Keratinocyte (primary cell): ENCODE measurements around the gene ETV5. TPM values are rescaled to one million over a fixed set of nuclear protein-coding genes. Genes with fewer than 3 reads are reported as not detected.

ENCODE experiments used
- DNase-seq: peaks from one replicate; pipeline ENCODE4 v3.0.0-alpha.2; 2011; ENCODE audit warnings: low read depth, missing footprints, low spot score
- FAIRE-seq: peaks from 2 replicates; lab custom pipeline; 2011; peaks lifted over from hg19 to GRCh38; lab: Jason Lieb, UNC
- H2AFZ ChIP-seq: 2 replicates; pipeline ENCODE4 v1.6.0; 2012; ENCODE audit warnings: low read length, control low read depth, inconsistent platforms; ENCODE audit not compliant: control insufficient read depth
- H3K27ac ChIP-seq: 2 replicates; pipeline ENCODE4 v1.5.1; 2011; ENCODE audit warnings: low read length; ENCODE audit not compliant: control insufficient read depth, insufficient read depth
- H3K27me3 ChIP-seq: 3 replicates; pipeline ENCODE4 v1.6.0; 2011; ENCODE audit warnings: low read length; ENCODE audit not compliant: control insufficient read depth, insufficient read depth; ENCODE audit errors: extremely low read depth
- H3K36me3 ChIP-seq, 2 experiments: 2 replicates in 1 of 2; 3 replicates in 1 of 2; pipeline ENCODE4 v1.5.1; 2011; ENCODE audit warnings: low read length in 2 of 2, mild to moderate bottlenecking in 1 of 2; ENCODE audit not compliant: control insufficient read depth in 2 of 2, insufficient read depth in 2 of 2; ENCODE audit errors: extremely low read depth in 1 of 2
- H3K4me1 ChIP-seq: 3 replicates; pipeline ENCODE4 v1.5.1; 2011; ENCODE audit warnings: low read length; ENCODE audit not compliant: control insufficient read depth, insufficient read depth; ENCODE audit errors: extremely low read depth
- H3K4me2 ChIP-seq: 3 replicates; pipeline ENCODE4 v1.6.0; 2011; ENCODE audit warnings: low read depth, low read length; ENCODE audit not compliant: control insufficient read depth, insufficient read depth; ENCODE audit errors: extremely low read depth
- H3K4me3 ChIP-seq, 3 experiments: fragments of 200-600 bp in 1 of 3; sonication (generic) in 1 of 3; 2 replicates in 2 of 3; 3 replicates in 1 of 3; pipeline ENCODE4 v1.5.1; 2011 to 2016; ENCODE audit warnings: low read length in 3 of 3, mild to moderate bottlenecking in 3 of 3, control low read depth in 2 of 3, inconsistent platforms in 1 of 3, low read depth in 1 of 3, mixed read lengths in 1 of 3, mixed run types in 1 of 3, moderate library complexity in 1 of 3; ENCODE audit not compliant: control insufficient read depth in 2 of 3, insufficient read depth in 2 of 3; ENCODE audit errors: extremely low read depth in 1 of 3
- H3K79me2 ChIP-seq: 2 replicates; pipeline ENCODE4 v1.6.0; 2012; ENCODE audit warnings: low read length; ENCODE audit not compliant: control insufficient read depth, insufficient read depth
- H3K9ac ChIP-seq: 3 replicates; pipeline ENCODE4 v1.6.0; 2011; ENCODE audit warnings: low read length; ENCODE audit not compliant: control insufficient read depth, insufficient read depth; ENCODE audit errors: extremely low read depth
- H3K9me1 ChIP-seq: 3 replicates; pipeline ENCODE4 v1.6.0; 2011; ENCODE audit warnings: low read length; ENCODE audit not compliant: control insufficient read depth, insufficient read depth; ENCODE audit errors: extremely low read depth
- H3K9me3 ChIP-seq: 2 replicates; pipeline ENCODE4 v1.5.1; 2012; ENCODE audit warnings: low read depth, low read length; ENCODE audit not compliant: control insufficient read depth
- H4K20me1 ChIP-seq: 3 replicates; pipeline ENCODE4 v1.6.0; 2011; ENCODE audit warnings: low read length; ENCODE audit not compliant: control insufficient read depth, insufficient read depth; ENCODE audit errors: extremely low read depth
- CTCF ChIP-seq, 3 experiments: IDR thresholded peaks in 1 of 3; conservative IDR thresholded peaks in 1 of 3; optimal IDR thresholded peaks in 1 of 3; 2 replicates in 2 of 3; 3 replicates in 1 of 3; pipeline versions ENCODE3 to v1.5.1; 2011; ENCODE audit warnings: low read length in 3 of 3, mild to moderate bottlenecking in 3 of 3, moderate library complexity in 2 of 3, control low read depth in 1 of 3, inconsistent platforms in 1 of 3; ENCODE audit not compliant: insufficient read depth in 2 of 3; ENCODE audit errors: extremely low read depth in 1 of 3
- EZH2 ChIP-seq: IDR thresholded peaks from one replicate; pipeline ENCODE4 v1.6.1; 2012; ENCODE audit warnings: inconsistent platforms, mild to moderate bottlenecking, low read length, moderate library complexity
- dilution Hi-C: fragments of 300-500 bp; cut with MboI; formaldehyde crosslinking; loops from one replicate; pipeline ENCODE4 v1.7.0; 2020; ENCODE audit warnings: low sequenced_read_pairs; ENCODE audit not compliant: extremely low pct_ligation_motif_present
- polyA plus RNA-seq, 5 experiments: library from polyadenylated mRNA; depleted of rRNA in 3 of 5; stranded (reverse) in 3 of 5; stranded (forward) in 1 of 5; unstranded in 1 of 5; fragments of >200 nt; gene quantifications; 1 replicate in 1 of 5; 2 replicates in 3 of 5; 3 replicates in 1 of 5; pipeline versions ENCODE4 v1.2.1 to v1.2.3, GENCODE V29; 2011 to 2012; ENCODE audit warnings: missing spikeins in 2 of 5, low read depth in 1 of 5, low replicate concordance in 1 of 5

The ETV5 gene
- polyA plus RNA-seq, 1 donor (not counting 4 experiments of a cell fraction or from before 2014, with no cell fraction given), result 28.7 TPM

- DNase-seq, result no peak
- H3K9me3 ChIP-seq, result no peaks in the 10 kb centered on the region
- H3K4me2 ChIP-seq, result no peak overlapping the region
- TF ChIP-seq CTCF (optimal IDR thresholded peaks at IDR 0.05 in 1 of 3, IDR thresholded peaks at IDR 0.05 in 1 of 3, conservative IDR thresholded peaks at IDR 0.05 in 1 of 3; ENCODE audit: extremely low read depth in 1 of 3, insufficient read depth in 2 of 3, low read length in 3 of 3) (no peak), EZH2 (no peak)
- no peak overlapping the region for H3K4me3 ChIP-seq
- no peak for FAIRE-seq
- H3K27me3 ChIP-seq, result no peaks in the 10 kb centered on the region
- no peak overlapping the region for H3K9ac ChIP-seq
- no peak overlapping the region for H3K27ac ChIP-seq
- H2AFZ ChIP-seq, result no peak overlapping the region
- H3K79me2 ChIP-seq, result peaks cover 3% of the 10 kb centered on the region
- dilution Hi-C loops, result no loop called here
- H3K4me1 ChIP-seq, result peaks cover 35% of the 10 kb centered on the region
- peaks cover 2% of the 10 kb centered on the region for H3K9me1 ChIP-seq
- peaks cover 13 to 14% of the 10 kb centered on the region in 2 experiments for H3K36me3 ChIP-seq
- no peaks in the 10 kb centered on the region for H4K20me1 ChIP-seq
Observed at GRCh38 chr3:186094696-186095425, 14.0 kb downstream of the ETV5 start.

GRCh38 chr3:186094271-186094670 is 14.6 kb downstream of the ETV5 start:
- dilution Hi-C loops, result no loop called here
- Histone ChIP-seq H3K36me3 (peaks cover 13 to 18% of the 10 kb centered on the region in 2 experiments), H3K9ac (no peak overlapping the region), H4K20me1 (no peaks in the 10 kb centered on the region), H3K4me3 (no peak overlapping the region), H3K79me2 (peaks cover 3% of the 10 kb centered on the region), H3K9me3 (no peaks in the 10 kb centered on the region), H2AFZ (no peak overlapping the region), H3K27ac (no peak overlapping the region), H3K4me2 (no peak overlapping the region), H3K27me3 (no peaks in the 10 kb centered on the region), H3K4me1 (peaks cover 36% of the 10 kb centered on the region), H3K9me1 (peaks cover 2% of the 10 kb centered on the region)
- TF ChIP-seq CTCF (optimal IDR thresholded peaks at IDR 0.05 in 1 of 3, IDR thresholded peaks at IDR 0.05 in 1 of 3, conservative IDR thresholded peaks at IDR 0.05 in 1 of 3; ENCODE audit: extremely low read depth in 1 of 3, insufficient read depth in 2 of 3, low read length in 3 of 3) (no peak), EZH2 (no peak)
- DNase-seq (no peak), FAIRE-seq (no peak)
